Measurements from ENCODE around the gene TPM1.

TPM1 gene

DNA sequence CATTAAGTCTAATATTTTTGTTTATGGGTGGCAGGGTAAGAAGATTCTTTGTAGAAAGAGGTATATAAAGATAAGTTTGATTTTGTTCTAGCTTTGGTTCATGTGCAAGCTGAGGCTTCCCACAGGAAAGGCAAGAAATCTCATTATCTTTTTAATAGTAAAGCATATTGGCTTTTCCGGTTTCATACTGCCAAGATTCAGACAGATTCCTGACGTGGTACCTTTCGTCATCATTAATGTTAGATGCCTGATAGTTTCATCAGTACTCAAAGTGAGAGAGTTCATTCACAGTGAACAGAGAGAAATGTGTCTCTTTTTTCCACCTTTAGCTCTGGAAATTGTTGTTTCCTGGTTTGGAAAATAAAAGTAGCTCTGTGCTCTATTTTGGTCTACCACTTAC lies 16.5 kb downstream of the TPM1 start:
- no peak for FAIRE-seq

DNA sequence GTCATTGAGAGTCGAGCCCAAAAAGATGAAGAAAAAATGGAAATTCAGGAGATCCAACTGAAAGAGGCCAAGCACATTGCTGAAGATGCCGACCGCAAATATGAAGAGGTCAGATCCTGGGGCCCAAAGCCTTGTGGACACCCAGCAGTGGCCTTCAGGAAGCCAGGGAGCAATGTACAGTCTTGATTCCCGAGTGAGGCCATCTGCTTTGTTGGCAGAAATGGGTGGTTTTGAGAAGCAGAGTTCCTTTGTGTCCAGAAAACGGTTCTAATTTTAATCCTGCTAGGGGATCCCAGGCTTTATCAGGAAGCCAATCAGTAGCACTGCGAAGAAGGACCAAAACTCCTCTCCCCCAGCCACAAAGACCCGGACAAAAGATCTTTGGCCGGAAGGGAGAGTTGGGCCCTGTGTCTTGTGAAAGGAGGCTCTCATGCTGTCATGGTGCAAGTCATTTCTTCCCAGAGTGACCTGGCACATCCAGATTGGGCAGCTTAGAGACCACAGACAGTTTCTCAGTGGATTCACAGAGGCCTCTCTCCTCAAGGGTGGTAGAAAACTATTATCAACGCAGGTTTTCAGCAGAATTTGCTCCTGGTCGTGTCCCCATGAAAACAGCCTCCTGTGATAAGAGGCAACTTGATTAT lies 17.1 kb downstream of the TPM1 start:
- FAIRE-seq = no peak

DNA sequence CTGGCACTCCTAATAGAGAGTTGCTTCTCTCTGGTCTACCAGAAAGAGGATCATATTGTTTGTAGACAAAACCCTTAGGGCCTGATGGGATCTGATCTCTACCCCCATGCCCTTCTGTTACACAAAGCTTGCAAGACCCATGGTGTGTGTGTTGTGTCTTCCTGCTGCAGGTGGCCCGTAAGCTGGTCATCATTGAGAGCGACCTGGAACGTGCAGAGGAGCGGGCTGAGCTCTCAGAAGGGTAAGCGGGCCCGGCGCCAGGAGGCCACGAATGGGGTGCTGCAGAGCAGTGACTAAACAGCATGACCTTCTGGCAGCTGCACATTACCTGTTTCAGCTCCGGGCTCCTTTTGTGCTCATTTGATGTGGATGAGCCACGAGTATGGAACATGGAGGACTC lies 18.2 kb downstream of the TPM1 start:
- FAIRE-seq = no peak

DNA sequence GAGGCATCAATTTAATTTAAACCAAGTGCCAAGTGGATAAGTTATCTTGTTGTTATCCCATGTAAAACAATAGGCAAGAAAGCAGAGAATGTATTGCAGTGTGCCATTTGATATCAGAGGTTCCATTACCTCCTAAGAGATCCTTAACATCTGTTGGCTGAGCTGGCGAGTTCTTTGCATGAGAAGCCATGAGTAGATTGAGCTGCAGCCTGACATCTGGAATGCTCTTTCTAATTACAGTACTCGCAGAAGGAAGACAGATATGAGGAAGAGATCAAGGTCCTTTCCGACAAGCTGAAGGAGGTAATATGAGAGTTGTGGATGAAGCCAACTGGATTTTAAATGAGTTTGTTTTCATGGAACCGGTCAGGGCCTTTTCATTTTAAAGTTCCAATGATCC lies 19.4 kb downstream of the TPM1 start:
- FAIRE-seq = no peak

DNA sequence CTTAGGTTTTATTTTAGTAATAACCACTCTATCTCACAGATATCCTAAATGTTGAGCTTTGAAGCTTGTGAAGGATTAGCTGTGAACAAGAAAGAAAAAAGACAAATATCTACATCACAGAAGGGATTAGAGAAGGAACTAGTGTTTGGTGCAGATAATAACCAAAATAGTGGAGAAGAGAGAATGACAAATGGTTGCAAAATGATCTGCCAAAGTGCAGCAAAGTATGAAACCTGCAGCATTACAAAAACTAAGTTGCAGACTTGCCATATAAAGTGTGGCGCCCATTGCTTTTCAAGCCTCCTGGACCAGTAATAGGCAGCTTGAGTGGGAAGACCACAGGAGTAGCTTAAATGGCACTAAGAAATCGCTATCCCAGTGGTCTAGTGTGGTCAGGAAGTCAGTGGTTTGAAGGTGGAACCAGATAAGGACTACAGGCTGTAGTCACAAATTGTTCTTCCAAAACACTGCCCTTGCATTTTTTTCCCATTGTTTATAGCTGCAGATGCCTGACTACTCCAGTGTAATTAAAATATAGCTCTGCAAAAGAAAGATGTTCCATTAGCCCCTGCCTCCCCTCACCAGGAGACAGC lies 20.7 kb downstream of the TPM1 start:
- FAIRE-seq = no peak

DNA sequence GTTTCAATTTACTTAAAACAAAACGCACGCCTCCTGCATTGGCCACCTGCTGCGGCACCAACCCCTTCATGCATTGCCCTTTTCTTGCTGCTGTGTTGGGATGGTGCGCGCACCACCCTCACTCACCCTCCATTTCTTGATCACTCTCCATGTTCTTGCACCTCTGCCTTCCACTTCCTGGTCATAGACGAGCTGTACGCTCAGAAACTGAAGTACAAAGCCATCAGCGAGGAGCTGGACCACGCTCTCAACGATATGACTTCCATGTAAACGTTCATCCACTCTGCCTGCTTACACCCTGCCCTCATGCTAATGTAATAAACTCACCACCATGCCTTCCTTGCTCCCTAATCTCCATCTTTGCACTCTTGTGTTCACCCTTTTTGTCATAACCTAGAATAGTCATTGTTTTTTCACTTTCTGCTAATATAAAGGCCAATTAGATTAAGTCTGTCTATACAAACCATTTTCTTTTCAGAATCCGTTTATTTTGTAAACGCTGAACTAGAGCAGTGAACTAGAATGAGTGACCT lies 21.4 kb downstream of the TPM1 start:
- no peak for FAIRE-seq

DNA sequence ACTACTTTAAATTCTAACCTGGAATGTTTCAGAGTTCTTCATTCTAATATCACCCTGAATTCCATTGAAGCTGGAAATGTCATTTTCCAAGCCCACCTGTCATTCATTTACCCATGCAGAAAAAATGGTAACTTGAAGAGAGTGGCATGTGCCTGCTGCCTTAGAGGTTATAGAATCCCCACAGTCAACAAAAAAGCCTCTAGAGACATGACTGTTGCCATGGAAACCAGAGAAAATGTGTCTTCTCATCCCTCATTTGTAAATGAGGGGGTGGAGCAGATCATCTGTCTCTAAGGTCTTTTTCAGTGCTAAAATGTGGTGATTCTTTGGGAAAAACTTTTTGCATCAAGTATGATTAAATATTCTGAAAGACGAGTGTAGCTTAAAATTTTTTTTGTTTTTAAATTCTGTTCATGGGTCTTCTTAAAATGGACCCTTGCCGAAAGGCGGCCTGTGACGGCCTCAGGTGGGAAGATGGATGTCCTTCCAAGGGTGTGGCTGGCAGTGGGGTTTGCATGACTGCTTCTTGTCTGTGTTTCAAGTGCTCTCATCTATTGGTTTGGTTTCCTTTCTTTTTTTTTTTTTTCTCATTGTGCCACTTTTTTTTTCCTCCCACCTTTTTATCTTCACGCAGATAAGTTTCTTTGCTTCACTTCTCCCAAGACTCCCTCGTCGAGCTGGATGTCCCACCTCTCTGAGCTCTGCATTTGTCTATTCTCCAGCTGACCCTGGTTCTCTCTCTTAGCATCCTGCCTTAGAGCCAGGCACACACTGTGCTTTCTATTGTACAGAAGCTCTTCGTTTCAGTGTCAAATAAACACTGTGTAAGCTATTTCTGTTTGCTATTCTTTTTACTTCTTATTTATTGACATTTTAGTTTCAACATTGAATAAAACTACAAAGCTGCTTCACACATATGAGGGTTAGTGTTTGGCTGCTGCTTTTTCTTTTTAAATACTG lies 23.0 kb downstream of the TPM1 start:
- no peak for FAIRE-seq

DNA sequence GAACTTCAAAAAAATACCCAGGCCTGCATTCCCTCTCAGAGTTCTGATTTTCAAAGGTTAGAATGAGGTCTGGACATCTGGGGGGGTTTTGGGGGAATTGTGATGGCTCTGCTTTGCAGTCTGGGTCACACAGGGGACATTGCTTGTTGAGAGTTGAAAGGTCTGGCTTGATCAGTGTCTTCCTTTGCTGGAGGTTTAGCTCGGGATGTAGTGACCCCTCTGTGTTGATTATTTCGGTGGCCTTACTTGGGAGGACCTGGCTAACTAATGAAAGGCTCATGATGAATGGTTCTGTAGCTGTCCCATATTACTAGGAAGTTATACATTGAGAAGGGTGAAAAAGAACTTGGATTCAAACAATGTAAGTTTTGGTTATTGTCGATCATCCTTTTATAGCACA lies 23.7 kb downstream of the TPM1 start:
- no peak for FAIRE-seq

DNA sequence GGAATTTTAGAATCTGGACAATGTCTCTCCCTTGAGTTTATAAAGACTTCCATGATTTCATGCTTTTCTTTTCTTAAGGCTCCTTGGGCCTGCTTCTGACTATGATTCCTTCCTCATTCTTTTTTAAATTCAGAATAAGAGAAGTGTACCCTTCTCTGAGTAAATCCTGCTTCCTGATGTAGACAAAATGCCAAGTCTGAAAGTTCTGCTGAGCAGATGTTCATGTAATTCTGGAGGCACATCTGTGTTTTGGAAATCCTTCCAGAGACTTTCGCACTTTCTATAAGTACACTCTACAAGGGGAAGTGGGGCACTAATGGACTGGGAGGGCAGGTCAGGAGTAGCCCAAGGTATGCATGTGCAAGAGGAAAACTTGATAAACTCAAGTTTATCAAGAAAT lies 24.8 kb downstream of the TPM1 start:
- no peak for FAIRE-seq

DNA sequence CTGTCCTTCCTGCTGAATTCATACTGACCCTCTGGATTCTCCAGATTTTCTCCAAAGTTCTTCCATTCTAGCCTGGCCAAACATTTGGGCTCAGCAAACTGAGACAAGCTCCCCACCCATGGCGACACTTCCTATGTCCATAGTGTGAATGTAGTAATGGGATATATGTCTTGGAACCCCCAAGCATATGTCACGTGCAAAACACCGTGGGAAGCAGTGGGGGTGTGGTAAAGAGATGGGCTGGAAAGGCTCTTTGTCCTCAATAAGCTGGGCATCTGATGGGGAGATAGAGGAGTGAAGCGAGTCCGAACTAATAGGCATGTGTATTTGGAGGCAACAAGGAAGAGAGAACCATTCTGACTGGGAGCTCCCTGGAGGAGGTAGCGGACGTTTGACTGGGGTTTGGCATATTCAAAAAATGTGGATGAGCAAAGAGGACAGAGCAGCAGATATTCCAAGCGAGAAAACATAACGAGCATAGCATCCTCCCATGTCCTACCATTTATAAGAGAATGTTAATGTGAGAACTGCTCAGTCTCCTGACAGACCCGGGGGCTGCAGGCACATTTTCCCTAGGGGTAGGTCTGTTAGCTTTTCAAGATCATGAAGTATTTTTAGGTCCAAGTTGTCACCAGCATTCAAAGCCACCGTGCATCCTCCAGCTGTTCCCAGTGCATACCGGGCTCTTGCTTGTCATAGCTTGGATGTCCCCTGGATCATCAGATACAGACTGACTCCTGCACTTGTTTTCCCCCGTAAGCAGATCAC lies 25.6 kb downstream of the TPM1 start:
- FAIRE-seq = no peak

DNA sequence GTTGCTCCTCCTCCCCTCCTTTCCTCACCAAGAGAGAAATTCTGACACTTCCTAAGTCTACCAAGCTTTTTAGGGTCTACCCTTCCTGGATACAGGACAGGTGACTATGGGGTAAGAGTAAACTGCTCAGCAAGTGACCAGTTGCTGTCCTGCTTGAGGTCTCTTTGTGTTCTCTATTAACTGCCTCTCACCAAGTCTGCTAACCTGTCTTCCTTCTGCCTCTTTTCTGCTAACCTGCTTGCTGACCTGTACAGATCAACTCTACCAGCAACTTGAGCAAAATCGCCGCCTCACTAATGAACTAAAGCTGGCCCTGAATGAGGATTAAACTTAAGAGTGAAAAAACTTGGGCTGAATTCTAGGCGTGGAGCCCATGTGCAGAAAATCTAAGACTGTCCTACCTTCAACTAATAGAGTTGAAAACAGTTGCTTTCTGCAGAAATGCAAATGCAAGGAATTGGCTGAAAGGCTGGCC lies 27.1 kb downstream of the TPM1 start:
- FAIRE-seq = no peak

DNA sequence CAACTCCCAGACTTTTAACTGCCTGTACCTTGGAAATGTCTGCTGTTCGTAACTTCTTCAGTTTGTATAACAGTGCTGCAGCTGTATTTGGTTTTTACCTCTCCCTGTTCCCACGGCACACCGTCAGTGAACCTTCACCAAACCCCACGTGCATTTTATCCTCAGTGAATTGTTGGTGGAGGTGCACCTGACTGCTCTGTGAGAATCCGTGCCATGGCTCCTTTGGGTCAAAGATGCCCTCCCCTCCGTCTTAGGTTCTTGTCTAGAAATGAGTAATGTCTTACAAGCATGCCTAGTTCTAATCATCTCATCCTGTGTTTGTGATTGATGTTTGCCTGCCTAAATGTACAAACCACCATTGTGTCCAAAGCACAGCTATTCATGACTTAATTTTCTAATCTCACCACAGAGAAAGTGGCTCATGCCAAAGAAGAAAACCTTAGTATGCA lies 28.2 kb downstream of the TPM1 start:
- no peak for FAIRE-seq

DNA sequence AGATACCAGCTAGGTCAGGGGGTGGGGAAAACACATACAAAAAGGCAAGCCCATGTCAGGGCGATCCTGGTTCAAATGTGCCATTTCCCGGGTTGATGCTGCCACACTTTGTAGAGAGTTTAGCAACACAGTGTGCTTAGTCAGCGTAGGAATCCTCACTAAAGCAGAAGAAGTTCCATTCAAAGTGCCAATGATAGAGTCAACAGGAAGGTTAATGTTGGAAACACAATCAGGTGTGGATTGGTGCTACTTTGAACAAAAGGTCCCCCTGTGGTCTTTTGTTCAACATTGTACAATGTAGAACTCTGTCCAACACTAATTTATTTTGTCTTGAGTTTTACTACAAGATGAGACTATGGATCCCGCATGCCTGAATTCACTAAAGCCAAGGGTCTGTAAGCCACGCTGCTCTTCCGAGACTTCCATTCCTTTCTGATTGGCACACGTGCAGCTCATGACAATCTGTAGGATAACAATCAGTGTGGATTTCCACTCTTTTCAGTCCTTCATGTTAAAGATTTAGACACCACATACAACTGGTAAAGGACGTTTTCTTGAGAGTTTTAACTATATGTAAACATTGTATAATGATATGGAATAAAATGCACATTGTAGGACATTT lies 28.9 kb downstream of the TPM1 start:
- no peak for FAIRE-seq

DNA sequence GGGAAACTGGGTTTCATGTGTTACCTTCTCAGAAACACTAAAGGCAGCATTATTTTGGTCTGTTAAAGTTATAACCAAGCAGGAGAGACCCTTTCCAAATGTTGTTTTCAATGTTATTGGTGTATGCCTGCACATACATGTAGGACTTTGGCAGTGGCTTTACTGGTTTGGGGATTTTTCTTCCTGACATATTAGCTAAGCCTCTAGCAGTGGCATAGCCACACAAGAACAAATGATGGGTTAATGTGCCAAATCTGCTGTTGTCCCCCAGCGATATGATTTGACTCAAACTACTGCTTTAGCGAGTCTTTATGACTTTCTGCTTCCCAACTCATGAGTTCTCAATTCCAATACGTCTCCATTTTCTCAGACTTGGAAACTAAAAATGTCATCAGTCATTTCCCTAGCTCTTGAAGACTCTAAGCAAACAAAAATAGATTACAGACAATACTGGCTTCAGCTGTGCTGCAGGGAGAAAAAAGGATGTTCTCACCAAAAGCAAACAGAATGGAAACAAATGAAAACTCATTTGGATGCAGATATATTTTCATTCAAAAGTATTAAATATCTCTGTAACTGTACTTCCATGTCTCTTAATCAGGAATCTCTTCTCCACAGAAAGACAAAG lies 29.6 kb downstream of the TPM1 start:
- FAIRE-seq = no peak

DNA sequence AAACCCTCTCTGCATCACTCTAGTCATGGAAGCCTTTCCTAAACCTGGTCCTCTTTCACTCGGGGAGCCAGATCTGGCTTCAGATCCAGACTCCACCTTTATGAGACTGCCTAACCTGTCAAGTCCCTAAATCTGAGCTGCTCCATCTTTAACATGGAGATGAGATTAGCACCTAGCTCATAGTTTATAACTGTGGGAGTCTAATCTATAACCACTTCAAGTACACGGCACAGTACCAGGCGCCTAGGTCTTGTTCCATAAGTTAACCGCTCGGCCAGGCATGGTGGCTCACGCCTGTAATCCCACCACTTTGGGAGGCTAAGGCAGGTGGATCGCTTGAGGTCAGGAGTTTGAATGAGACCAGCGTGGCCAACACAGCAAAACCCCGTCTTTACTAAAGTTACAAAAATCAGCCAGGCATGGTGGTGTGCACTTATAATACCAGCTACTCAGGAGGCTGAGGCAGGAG lies 30.3 kb downstream of the TPM1 start:
- no peak for FAIRE-seq

DNA sequence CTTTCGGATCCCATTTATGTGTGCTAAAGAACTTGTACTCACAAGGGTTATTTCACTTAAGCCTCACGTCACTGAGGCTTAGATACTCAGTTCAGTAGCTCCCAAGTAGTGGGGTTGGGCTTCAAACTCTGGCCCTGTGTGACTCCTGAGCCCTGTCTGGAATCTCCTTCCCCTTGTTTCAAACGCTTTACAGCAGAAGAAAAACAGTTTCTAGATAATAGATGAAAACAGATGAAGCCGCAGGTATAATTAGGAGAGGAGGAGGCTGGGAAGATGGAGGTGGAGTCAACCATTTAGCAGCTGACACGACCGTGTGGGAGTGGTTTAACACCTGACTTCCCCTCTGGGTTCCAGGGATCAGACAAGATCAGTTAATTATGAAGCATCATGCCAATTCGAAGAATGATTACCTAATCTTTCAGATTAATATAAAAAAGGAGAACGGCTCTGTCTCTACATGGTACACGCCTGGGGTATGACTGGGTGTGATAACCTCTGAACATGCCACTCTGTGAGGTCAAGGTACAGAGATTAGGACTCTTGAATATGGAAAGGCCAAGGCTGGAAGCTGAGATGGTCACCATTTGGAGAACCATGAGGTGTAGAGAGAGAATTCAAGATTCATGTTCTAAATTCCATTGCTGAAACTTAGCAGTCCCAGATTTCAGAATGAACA lies 31.1 kb downstream of the TPM1 start:
- FAIRE-seq = no peak

DNA sequence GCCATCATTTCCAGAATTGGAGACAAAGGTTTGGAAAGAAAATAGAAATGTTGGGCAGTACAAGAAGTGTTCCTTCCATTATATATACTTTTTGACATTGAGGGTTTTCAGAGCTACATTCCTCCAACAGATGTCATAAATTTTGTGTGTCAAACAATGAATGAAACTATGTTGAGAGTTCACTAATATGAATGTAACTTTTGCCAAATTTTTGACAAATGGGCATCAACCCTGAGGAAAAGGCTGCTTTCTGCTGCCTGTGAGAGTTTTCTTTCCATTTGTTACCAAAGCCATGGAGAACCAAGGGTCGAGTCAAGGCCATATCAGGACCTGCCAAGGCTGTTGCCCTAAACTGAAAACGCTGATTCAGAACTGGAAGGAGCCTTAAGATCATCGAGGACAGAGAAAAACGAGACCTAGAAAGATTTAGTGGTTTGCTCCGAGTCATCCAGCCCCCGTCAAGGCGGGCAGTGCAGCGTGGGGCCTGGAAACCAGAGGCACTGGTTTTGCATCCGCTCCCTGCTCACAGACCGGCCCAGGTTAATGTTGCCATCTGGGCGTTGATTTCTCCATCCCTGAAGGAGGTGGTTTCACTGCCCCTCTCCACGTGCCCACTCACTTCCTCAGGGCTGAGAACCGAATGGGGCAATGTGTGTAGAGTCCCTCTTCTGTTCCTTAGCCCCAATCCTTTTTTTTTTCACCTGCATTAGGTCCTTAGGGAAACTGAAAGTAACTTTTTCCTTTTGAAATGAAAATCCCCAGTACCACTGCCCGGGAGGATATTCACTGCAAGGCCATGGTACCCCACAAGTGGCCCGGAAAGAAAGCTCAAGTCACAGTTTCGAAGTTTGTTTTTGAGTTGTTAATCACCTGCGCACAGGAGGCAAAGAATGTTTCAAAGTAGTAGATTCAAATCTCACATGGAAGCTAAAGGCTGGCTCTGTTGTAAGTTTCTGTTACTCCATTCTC lies 32.8 kb downstream of the TPM1 start:
- FAIRE-seq = no peak

DNA sequence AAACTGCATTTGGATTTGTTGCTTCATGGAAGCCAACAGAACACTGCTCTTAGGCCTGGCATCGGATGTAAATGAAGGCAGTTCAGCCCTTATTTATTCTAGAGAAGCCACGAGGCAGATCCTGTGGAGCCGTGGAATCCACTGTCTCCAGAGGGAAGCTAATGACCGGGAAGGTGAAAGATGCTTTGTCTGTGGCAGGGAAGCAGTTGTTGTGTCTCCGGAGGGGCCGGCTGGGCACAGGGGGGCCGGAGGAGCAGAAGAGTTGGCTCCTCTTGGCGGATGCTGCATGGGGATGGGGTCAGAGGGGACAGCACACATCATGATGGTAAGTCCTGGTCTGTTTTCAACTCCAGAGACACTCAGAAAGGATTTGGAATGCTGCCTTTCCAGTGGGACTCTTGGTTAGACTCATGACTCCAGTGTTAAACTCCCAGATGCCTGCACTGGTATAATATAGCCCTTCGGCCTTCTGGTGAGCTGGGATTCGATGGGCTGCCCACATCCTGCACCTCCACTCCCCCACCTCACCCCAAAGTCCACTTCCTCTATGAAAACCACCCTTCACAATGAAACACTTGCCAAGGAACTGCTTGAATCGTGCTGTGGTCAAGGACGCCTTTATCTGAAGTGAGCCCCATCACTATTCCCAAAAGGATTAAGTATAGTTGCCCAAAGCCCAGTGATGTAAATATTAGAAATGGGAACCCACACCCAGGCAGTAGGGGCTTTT lies 33.6 kb downstream of the TPM1 start:
- no peak for FAIRE-seq

DNA sequence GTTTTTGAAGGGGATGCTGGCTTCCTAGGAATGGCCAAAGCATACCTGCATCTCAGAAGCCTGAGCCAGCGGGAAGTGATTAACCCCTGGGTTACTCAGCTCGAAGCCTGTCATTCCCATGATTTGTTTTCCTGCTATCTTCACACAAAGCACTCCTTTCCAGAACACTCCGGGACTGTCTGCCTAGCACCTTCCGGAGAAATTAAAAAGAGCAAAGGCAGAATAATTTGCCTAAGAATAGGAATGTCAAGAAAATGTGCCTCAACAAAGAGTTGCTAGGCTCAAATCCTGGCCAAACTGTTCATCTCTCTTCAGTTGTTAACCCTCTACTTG lies 34.1 kb downstream of the TPM1 start:
- no peak for FAIRE-seq
